ENCODE measurements around the gene DNAL1. TPM values are rescaled to one million over a fixed set of nuclear protein-coding genes. Genes with fewer than 3 reads are reported as not detected.

Gene DNAL1
- total RNA-seq, 1 experiment from 2014 or later, result 14.6 TPM

DNA sequence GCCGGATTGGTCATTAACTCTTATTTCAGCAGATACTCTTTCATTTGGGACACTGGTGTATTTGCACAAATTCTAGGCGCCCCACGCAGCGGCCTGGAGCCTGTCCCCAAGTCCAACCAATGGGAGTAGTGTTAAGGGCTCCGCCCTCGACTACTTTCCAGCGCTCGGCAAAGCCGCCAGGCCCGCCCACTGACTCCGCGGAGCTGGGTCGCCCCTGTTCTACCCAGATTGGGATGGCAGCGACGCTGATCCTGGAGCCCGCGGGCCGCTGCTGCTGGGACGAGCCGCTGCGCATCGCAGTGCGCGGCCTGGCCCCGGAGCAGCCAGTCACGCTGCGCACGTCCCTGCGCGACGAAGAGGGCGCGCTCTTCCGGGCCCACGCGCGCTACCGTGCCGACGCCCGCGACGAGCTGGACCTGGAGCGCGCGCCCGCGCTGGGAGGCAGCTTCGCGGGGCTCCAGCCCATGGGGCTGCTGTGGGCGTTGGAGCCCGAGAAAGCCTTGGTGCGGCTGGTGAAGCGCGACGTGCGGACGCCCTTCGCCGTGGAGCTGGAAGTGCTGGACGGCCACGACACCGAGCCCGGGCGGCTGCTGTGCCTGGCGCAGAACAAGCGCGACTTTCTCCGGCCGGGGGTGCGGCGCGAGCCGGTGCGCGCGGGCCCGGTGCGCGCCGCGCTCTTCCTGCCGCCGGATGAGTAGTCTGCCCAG is 32.3 kb upstream of the DNAL1 start, which contains the start of gene ACOT6:
Gene ACOT6, plus strand, starts transcription at position 179 of the 707 bp plus-strand sequence. Its CDS starts 55 bp downstream, at position 234.
- H3K4me3 ChIP-seq (replicated peaks in 1 of 2; ENCODE audit: low read depth in 1 of 2, low read length in 2 of 2), result peak within 1 kb of the TSS; percentile 36 to 57
- ChIA-PET POLR2A (interaction anchor here (0.7 kb wide), 1 partner anchor 15 kb away, joined by 3 read pairs; no protein-coding TSS in a partner anchor), RAD21 (ENCODE audit: low non-redundant PET in 1 of 2, low total read pairs in 2 of 2, uncharacterized antibody in 2 of 2, unreplicated experiment in 2 of 2) (interaction anchor here in 1 of 2 experiments (0.6 kb wide), 1 partner anchor 141 kb away, joined by 3 read pairs; no protein-coding TSS in a partner anchor), CTCF (interaction anchor here (1.2 kb wide), 1 partner anchor 14 kb away, joined by 3 read pairs; no protein-coding TSS in a partner anchor)
- no TSS peak for BruUV-seq (replicated peaks)
- intact Hi-C loops (cut with micrococcal nuclease), result no loop called here
- H3K9ac ChIP-seq (ENCODE audit: low read length), result peak within 1 kb of the TSS; percentile 33
- H3K27ac ChIP-seq (ENCODE audit: low read depth, low read length), result peak within 1 kb of the TSS; percentile 28; the same call in 1 of the 2 replicates
- no peaks in the 10 kb centered on the region for H3K36me3 ChIP-seq (ENCODE audit: control insufficient read depth in 1 of 2, insufficient read depth in 2 of 2, low read length in 2 of 2)
- peak within 1 kb of the TSS; percentile 35 for H2AFZ ChIP-seq (ENCODE audit: low read depth, low read length, poor library complexity, severe bottlenecking)
- no peaks in the 10 kb centered on the region for H3K79me2 ChIP-seq (ENCODE audit: insufficient read depth, low read length)
- DNase-seq (ENCODE audit: low read depth, low spot score) (peak; percentile 19), ATAC-seq (peak; percentile 96)
- H3K27me3 ChIP-seq (ENCODE audit: insufficient read depth, low read length), result no peaks in the 10 kb centered on the region
- H4K20me1 ChIP-seq (ENCODE audit: insufficient read depth), result no peaks in the 10 kb centered on the region
- TF ChIP-seq TCF7L2 (IDR thresholded peaks at IDR 0.05; ENCODE audit: borderline replicate concordance, extremely low read depth, insufficient read depth, insufficient read length) (no peak), EGR1 (IDR thresholded peaks at IDR 0.05; ENCODE audit: low read depth) (peak; percentile 30; the same call in 1 of the 2 replicates), EZH2 (IDR thresholded peaks at IDR 0.05) (no peak)
- H3K4me2 ChIP-seq (ENCODE audit: low read length), result peak within 1 kb of the TSS; percentile 76
- H3K9me3 ChIP-seq (ENCODE audit: control insufficient read depth in 1 of 2, insufficient read depth in 1 of 2, low read depth in 1 of 2, low read length in 2 of 2), result no peaks in the 10 kb centered on the region
- H3K4me1 ChIP-seq (ENCODE audit: control insufficient read depth in 1 of 2, insufficient read depth in 2 of 2, low read length in 2 of 2), result peaks cover 0 to 13% of the 10 kb centered on the region in 2 experiments; a peak in 2 of 4 replicates
- H3K9me2 ChIP-seq (ENCODE audit: insufficient read depth), result no peaks in the 10 kb centered on the region

DNA sequence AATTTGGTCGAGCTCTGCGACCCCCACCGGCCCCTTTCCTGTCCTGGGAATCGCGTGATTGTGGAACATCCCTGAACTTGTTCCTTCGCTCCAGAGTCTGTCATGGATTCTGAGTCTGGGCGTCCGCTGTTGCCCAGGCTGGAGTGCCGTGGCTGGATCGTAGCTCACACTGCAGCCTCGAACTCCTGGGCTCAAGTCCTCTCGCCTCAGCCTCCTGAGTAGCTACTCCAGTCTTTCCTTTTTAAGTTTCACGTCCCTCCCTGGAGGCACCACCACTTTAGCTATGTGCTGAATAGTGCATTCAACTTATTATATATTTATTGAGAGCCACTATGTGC is 31.8 kb upstream of the DNAL1 start:
- H3K36me3 ChIP-seq (ENCODE audit: control insufficient read depth in 1 of 2, insufficient read depth in 2 of 2, low read length in 2 of 2), result no peaks in the 10 kb centered on the region
- H2AFZ ChIP-seq (ENCODE audit: low read depth, low read length, poor library complexity, severe bottlenecking), result peak overlapping the region; percentile 35
- no peak overlapping the region; the same call in 1 of the 2 replicates for H3K27ac ChIP-seq (ENCODE audit: low read depth, low read length)
- H3K9me3 ChIP-seq (ENCODE audit: control insufficient read depth in 1 of 2, insufficient read depth in 1 of 2, low read depth in 1 of 2, low read length in 2 of 2), result no peaks in the 10 kb centered on the region
- H3K4me2 ChIP-seq (ENCODE audit: low read length), result peak overlapping the region; percentile 76
- H3K4me1 ChIP-seq (ENCODE audit: control insufficient read depth in 1 of 2, insufficient read depth in 2 of 2, low read length in 2 of 2), result peaks cover 0 to 13% of the 10 kb centered on the region in 2 experiments; a peak in 2 of 4 replicates
- H4K20me1 ChIP-seq (ENCODE audit: insufficient read depth), result no peaks in the 10 kb centered on the region
- no peaks in the 10 kb centered on the region for H3K79me2 ChIP-seq (ENCODE audit: insufficient read depth, low read length)
- no peak for TF ChIP-seq CEBPB (IDR thresholded peaks at IDR 0.05; ENCODE audit: low read depth)
- no peak for TF ChIP-seq RAD21 (IDR thresholded peaks at IDR 0.05; ENCODE audit: low read depth)
- TF ChIP-seq, protein P1, sequence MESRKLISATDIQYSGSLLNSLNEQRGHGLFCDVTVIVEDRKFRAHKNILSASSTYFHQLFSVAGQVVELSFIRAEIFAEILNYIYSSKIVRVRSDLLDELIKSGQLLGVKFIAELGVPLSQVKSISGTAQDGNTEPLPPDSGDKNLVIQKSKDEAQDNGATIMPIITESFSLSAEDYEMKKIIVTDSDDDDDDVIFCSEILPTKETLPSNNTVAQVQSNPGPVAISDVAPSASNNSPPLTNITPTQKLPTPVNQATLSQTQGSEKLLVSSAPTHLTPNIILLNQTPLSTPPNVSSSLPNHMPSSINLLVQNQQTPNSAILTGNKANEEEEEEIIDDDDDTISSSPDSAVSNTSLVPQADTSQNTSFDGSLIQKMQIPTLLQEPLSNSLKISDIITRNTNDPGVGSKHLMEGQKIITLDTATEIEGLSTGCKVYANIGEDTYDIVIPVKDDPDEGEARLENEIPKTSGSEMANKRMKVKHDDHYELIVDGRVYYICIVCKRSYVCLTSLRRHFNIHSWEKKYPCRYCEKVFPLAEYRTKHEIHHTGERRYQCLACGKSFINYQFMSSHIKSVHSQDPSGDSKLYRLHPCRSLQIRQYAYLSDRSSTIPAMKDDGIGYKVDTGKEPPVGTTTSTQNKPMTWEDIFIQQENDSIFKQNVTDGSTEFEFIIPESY (IDR thresholded peaks at IDR 0.05; ENCODE audit: extremely low read depth, insufficient replicate concordance, low read length), result no peak
- TF ChIP-seq POLR2AphosphoS5 (IDR thresholded peaks at IDR 0.05; ENCODE audit: low read depth, low read length), result no peak
- ChIA-PET POLR2A (interaction anchor here (0.7 kb wide), 1 partner anchor 14 kb away, joined by 3 read pairs; no protein-coding TSS in a partner anchor), CTCF (interaction anchor here (1.2 kb wide), 1 partner anchor 13 kb away, joined by 3 read pairs; no protein-coding TSS in a partner anchor), RAD21 (ENCODE audit: low non-redundant PET in 1 of 2, low total read pairs in 2 of 2, uncharacterized antibody in 2 of 2, unreplicated experiment in 2 of 2) (interaction anchor here in 1 of 2 experiments (0.6 kb wide), 1 partner anchor 141 kb away, joined by 3 read pairs; no protein-coding TSS in a partner anchor)
- H3K4me3 ChIP-seq (replicated peaks in 1 of 2; ENCODE audit: low read depth in 1 of 2, low read length in 2 of 2), result peak overlapping the region; percentile 36 to 57
- BruUV-seq (replicated peaks), result no TSS peak
- peak; percentile 13 for ATAC-seq
- intact Hi-C loops (cut with micrococcal nuclease), result no loop called here
- peak overlapping the region; percentile 33; the same call in 1 of the 2 replicates for H3K9ac ChIP-seq (ENCODE audit: low read length)
- no peaks in the 10 kb centered on the region for H3K27me3 ChIP-seq (ENCODE audit: insufficient read depth, low read length)
- DNase-seq (ENCODE audit: low read depth, low spot score), result no peak
- no peaks in the 10 kb centered on the region for H3K9me2 ChIP-seq (ENCODE audit: insufficient read depth)
